ENCODE data around the gene ALKBH5.

DNA sequence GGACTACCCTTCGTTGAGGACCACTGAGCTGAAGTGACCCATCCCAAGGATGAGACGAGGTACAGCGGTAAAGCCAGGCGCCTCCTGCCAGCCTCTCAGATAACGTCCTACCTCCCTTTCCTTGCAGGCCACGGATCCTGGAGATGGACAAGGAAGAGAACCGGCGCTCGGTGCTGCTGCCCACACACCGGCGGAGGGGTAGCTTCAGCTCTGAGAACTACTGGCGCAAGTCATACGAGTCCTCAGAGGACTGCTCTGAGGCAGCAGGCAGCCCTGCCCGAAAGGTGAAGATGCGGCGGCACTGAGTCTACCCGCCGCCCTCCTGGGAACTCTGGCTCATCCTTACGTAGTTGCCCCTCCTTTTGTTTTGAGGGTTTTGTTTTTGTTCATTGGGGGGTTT, 24.5 kb downstream of the ALKBH5 start:
- TF ChIP-seq TCF7L2 (IDR thresholded peaks at IDR 0.05; ENCODE audit: low read depth, low read length): no peak
- TF ChIP-seq, protein P1, sequence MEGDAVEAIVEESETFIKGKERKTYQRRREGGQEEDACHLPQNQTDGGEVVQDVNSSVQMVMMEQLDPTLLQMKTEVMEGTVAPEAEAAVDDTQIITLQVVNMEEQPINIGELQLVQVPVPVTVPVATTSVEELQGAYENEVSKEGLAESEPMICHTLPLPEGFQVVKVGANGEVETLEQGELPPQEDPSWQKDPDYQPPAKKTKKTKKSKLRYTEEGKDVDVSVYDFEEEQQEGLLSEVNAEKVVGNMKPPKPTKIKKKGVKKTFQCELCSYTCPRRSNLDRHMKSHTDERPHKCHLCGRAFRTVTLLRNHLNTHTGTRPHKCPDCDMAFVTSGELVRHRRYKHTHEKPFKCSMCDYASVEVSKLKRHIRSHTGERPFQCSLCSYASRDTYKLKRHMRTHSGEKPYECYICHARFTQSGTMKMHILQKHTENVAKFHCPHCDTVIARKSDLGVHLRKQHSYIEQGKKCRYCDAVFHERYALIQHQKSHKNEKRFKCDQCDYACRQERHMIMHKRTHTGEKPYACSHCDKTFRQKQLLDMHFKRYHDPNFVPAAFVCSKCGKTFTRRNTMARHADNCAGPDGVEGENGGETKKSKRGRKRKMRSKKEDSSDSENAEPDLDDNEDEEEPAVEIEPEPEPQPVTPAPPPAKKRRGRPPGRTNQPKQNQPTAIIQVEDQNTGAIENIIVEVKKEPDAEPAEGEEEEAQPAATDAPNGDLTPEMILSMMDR (IDR thresholded peaks at IDR 0.05): no peak
